Measurements from ENCODE around the gene PEAK1. TPM values are rescaled to one million over a fixed set of nuclear protein-coding genes. Genes with fewer than 3 reads are reported as not detected.

PEAK1 gene
- total RNA-seq, 1 donor from 2014 or later = 60.0 TPM

DNA sequence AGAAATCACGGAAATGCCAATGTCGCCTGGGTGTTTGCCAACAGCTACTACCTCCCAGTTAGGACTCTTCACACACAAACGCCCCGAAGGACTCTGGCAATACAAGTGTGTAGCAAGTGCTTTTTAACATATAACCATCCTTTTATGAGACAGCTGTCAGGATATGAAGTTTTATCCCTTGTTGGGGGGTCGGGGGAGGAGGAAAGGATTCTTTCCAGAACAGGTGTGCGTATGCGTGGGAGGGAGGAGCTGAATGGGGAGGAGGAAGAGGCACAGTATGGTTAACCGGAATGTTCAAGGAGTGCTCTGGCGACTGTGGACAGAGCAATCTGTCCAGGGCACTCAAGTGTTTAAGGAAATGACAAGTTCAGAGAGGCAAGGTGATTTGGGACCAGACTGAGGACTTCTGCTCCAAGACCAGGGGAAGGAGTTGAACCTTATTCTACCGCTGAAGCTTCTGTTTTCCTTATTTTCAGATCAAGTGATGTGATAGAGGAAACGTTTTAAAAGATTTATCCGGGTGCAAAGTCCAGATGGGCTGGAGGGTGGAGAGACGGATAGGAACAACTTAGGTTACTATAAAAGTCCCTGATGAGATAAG lies 350.3 kb downstream of the PEAK1 start:
- H3K4me1 ChIP-seq (ENCODE audit: control insufficient read depth in 3 of 3, insufficient read depth in 3 of 3, low read length in 3 of 3) = peaks cover 14 to 23% (median 20%) of the 10 kb centered on the region in 3 donors
- H3K27ac ChIP-seq (ENCODE audit: low read depth, low read length) = peak overlapping the region; percentile 80
- H3K36me3 ChIP-seq (ENCODE audit: control insufficient read depth in 3 of 3, insufficient read depth in 3 of 3, low read length in 3 of 3) = no peaks in the 10 kb centered on the region
- no peaks in the 10 kb centered on the region for H3K27me3 ChIP-seq (ENCODE audit: control insufficient read depth in 3 of 3, insufficient read depth in 3 of 3, low read length in 3 of 3)
- H3K4me3 ChIP-seq (ENCODE audit: low read length in 3 of 3) = peak overlapping the region; percentile 69 to 84 (median 78)
- no peaks in the 10 kb centered on the region for H3K9me3 ChIP-seq (ENCODE audit: control insufficient read depth in 3 of 3, low read length in 3 of 3)
- peak overlapping the region; percentile 88 to 92 (median 88) for H3K9ac ChIP-seq (ENCODE audit: low read depth in 1 of 3, low read length in 3 of 3)

DNA sequence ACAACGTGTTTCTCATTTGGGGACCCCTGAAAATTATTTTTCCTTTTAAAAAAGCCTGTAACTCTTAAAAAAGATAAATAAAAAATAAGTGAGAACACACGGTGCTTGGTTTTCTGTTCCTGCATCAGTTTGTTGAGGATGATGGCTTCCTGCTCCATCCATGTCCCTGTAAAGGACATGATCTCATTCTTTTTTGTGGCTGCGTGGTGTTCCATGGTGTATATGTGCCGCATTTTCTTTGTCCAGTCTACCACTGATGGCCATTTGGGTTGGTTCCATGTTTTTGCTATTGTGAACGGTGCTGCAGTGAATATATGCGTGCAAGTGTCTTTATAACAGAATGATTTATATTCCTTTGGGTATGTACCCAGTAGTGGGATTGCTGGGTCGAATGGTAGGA lies 351.3 kb downstream of the PEAK1 start:
- Histone ChIP-seq H3K27ac (ENCODE audit: low read depth, low read length) (peak overlapping the region; percentile 80), H3K27me3 (ENCODE audit: control insufficient read depth in 3 of 3, insufficient read depth in 3 of 3, low read length in 3 of 3) (no peaks in the 10 kb centered on the region), H3K36me3 (ENCODE audit: control insufficient read depth in 3 of 3, insufficient read depth in 3 of 3, low read length in 3 of 3) (no peaks in the 10 kb centered on the region), H3K9me3 (ENCODE audit: control insufficient read depth in 3 of 3, low read length in 3 of 3) (no peaks in the 10 kb centered on the region), H3K4me1 (ENCODE audit: control insufficient read depth in 3 of 3, insufficient read depth in 3 of 3, low read length in 3 of 3) (peaks cover 14 to 28% (median 25%) of the 10 kb centered on the region in 3 donors), H3K9ac (ENCODE audit: low read depth in 1 of 3, low read length in 3 of 3) (no peak overlapping the region), H3K4me3 (ENCODE audit: low read length in 3 of 3) (no peak overlapping the region)

DNA sequence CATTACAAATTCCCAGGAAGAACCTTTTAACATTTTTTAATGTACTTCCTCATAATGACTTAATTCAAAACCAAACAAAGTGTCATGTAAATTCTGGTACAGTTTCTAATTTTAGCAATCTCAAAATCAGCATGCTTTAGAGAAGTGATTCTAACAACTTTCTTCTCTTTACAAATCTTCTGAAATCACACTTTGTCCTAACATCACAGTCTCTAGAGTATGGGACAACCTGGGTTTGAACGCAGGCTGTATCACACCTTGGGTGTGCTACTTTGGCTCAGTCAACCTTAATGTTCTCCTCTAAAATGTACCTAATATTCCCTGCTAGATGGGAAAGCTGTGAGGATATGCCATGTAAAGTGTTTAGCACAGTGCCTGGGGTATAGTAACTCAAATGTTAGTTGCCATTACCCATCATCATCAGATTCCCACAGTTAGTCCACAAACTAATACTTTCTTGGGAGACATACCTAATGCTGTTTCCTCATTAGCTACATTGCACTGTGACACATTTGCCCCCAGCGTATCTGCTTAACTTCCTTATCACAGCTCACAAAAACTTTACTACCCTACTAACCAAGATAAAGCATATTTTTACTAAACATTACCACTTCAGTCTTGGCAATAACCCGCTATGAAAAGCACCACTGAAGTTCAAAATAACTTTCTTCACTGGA lies 352.1 kb downstream of the PEAK1 start:
- H3K36me3 ChIP-seq (ENCODE audit: control insufficient read depth in 3 of 3, insufficient read depth in 3 of 3, low read length in 3 of 3) = no peaks in the 10 kb centered on the region
- H3K9ac ChIP-seq (ENCODE audit: low read depth in 1 of 3, low read length in 3 of 3) = no peak overlapping the region
- H3K4me1 ChIP-seq (ENCODE audit: control insufficient read depth in 3 of 3, insufficient read depth in 3 of 3, low read length in 3 of 3) = peaks cover 14 to 30% (median 29%) of the 10 kb centered on the region in 3 donors
- H3K9me3 ChIP-seq (ENCODE audit: control insufficient read depth in 3 of 3, low read length in 3 of 3) = no peaks in the 10 kb centered on the region
- H3K27me3 ChIP-seq (ENCODE audit: control insufficient read depth in 3 of 3, insufficient read depth in 3 of 3, low read length in 3 of 3) = no peaks in the 10 kb centered on the region
- no peak overlapping the region for H3K4me3 ChIP-seq (ENCODE audit: low read length in 3 of 3)
- peak overlapping the region; percentile 15 for H3K27ac ChIP-seq (ENCODE audit: low read depth, low read length)

DNA sequence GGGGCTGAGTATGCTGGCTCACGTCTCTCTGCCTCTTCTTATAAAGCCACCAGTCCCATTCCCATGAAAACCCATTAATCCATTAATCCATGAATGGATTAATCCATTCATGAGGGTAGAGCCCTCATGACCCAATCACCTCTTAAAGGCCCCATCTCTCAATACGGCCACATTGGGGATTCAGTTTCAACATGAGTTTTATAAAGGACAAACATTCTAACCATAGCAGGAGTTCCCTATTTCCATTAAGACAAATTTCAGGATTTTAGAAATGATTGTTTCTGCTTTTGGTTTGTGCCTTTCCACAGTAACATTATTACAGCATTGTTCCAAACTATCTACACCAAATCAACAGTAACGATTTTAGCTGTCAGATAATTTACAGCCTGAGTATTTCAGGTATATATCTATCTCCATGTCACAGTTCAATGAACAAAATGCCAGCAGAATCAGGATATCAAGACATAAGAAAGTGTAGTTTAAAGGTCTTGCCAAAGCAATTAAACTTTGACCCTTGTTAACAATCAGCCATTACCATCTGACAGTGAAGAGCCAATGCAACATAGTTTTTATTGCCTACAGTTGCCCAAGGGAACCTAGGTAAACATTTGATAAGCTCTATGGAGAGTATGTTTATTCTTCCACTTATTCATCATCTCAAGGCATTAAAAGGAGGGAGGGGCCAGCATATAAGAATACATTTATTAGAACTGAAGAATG lies 352.8 kb downstream of the PEAK1 start:
- Histone ChIP-seq H3K9ac (ENCODE audit: low read depth in 1 of 3, low read length in 3 of 3) (no peak overlapping the region), H3K27me3 (ENCODE audit: control insufficient read depth in 3 of 3, insufficient read depth in 3 of 3, low read length in 3 of 3) (no peaks in the 10 kb centered on the region), H3K4me1 (ENCODE audit: control insufficient read depth in 3 of 3, insufficient read depth in 3 of 3, low read length in 3 of 3) (peaks cover 14 to 30% (median 29%) of the 10 kb centered on the region in 3 donors), H3K36me3 (ENCODE audit: control insufficient read depth in 3 of 3, insufficient read depth in 3 of 3, low read length in 3 of 3) (no peaks in the 10 kb centered on the region), H3K9me3 (ENCODE audit: control insufficient read depth in 3 of 3, low read length in 3 of 3) (no peaks in the 10 kb centered on the region), H3K4me3 (ENCODE audit: low read length in 3 of 3) (no peak overlapping the region), H3K27ac (ENCODE audit: low read depth, low read length) (peak overlapping the region; percentile 15)

DNA sequence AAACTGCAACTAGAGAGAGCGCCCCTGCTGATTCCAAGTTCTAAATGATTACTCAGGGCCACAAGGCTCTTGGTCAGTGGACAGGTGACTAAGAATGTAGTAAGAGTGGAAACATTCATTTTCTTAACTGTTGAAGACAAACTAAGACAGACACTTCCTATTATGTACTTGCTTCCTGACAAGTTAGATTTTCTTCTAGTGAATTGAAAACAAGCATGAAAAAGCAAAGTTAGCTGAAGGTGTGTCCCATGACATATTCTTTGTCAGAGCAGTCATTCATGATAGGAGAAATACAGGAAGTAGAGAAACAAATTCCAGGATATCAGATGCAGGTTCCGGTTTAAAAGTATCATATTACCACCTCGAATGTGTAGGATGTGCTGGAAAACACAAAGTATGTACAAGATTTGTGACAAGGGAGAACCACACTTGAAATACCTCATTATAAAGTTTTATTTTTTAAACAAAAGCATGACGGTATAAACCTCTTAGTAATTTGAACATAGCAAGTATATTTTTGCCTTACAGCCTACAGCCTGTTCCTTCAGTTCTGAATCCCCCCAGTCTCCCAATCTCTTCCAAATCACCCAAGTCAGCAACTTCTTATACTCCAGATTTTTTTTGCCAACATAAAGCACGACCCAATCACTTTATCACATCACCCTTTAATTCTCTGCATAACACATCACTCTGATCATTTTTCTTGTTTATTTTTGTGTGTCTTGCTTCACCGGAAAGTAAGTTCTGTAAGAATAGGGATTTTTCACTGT lies 355.2 kb downstream of the PEAK1 start:
- Histone ChIP-seq H3K4me1 (ENCODE audit: control insufficient read depth in 3 of 3, insufficient read depth in 3 of 3, low read length in 3 of 3) (peaks cover 20 to 45% (median 38%) of the 10 kb centered on the region in 3 donors), H3K27ac (ENCODE audit: low read depth, low read length) (peak overlapping the region; percentile 58), H3K4me3 (ENCODE audit: low read length in 3 of 3) (no peak overlapping the region)

DNA sequence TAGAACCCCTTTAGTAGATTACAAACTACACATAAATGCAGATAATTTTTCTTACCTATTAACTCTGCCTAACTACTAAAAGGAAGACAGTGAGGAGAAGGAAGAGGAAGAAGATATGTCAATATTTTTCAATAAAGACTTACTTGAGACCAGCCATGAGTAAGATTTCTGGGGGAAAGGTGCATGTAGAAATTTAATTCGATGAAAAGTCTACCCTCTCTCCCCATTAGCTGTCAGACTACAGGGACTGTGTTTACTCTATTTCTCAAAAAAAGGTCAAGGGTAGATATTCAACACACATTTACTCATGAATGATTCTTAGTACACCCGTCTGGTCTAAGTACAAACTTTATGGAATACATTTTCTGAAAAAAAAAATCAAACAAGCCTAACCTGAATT lies 355.8 kb downstream of the PEAK1 start:
- Histone ChIP-seq H3K27ac (ENCODE audit: low read depth, low read length) (peak overlapping the region; percentile 58), H3K4me1 (ENCODE audit: control insufficient read depth in 3 of 3, insufficient read depth in 3 of 3, low read length in 3 of 3) (peaks cover 17 to 46% (median 36%) of the 10 kb centered on the region in 3 donors), H3K36me3 (ENCODE audit: control insufficient read depth in 3 of 3, insufficient read depth in 3 of 3, low read length in 3 of 3) (no peaks in the 10 kb centered on the region), H3K4me3 (ENCODE audit: low read length in 3 of 3) (no peak overlapping the region), H3K9me3 (ENCODE audit: control insufficient read depth in 3 of 3, low read length in 3 of 3) (no peaks in the 10 kb centered on the region), H3K9ac (ENCODE audit: low read depth in 1 of 3, low read length in 3 of 3) (no peak overlapping the region), H3K27me3 (ENCODE audit: control insufficient read depth in 3 of 3, insufficient read depth in 3 of 3, low read length in 3 of 3) (no peaks in the 10 kb centered on the region)

More for the DNA sequence above, 355.2 kb downstream of the PEAK1 start:
- H3K36me3 ChIP-seq (ENCODE audit: control insufficient read depth in 3 of 3, insufficient read depth in 3 of 3, low read length in 3 of 3) = no peaks in the 10 kb centered on the region
- H3K27me3 ChIP-seq (ENCODE audit: control insufficient read depth in 3 of 3, insufficient read depth in 3 of 3, low read length in 3 of 3) = no peaks in the 10 kb centered on the region
- no peak overlapping the region for H3K9ac ChIP-seq (ENCODE audit: low read depth in 1 of 3, low read length in 3 of 3)
- no peaks in the 10 kb centered on the region for H3K9me3 ChIP-seq (ENCODE audit: control insufficient read depth in 3 of 3, low read length in 3 of 3)

DNA sequence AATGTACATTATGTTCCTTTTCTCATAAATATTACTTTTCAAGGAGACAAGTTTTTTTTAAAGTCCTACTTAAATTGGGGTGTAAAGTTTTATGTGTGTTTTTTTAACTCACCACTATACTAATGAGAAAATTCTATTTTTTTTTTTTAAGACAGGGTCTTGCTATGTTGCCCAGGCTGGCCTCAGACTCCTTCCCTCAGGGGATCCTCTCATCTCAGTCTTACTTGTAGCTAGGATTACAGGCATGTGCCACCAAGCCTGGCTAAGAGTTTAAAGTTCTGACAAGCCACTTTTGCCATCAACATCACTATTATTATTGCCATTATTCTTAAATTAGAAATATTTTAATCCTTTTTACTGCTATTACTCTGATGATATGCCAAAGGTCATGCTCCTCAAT lies 356.7 kb downstream of the PEAK1 start:
- Histone ChIP-seq H3K4me3 (ENCODE audit: low read length in 3 of 3) (no peak overlapping the region), H3K4me1 (ENCODE audit: control insufficient read depth in 3 of 3, insufficient read depth in 3 of 3, low read length in 3 of 3) (peaks cover 17 to 50% (median 36%) of the 10 kb centered on the region in 3 donors), H3K27me3 (ENCODE audit: control insufficient read depth in 3 of 3, insufficient read depth in 3 of 3, low read length in 3 of 3) (no peaks in the 10 kb centered on the region), H3K9me3 (ENCODE audit: control insufficient read depth in 3 of 3, low read length in 3 of 3) (no peaks in the 10 kb centered on the region), H3K27ac (ENCODE audit: low read depth, low read length) (no peak overlapping the region), H3K36me3 (ENCODE audit: control insufficient read depth in 3 of 3, insufficient read depth in 3 of 3, low read length in 3 of 3) (no peaks in the 10 kb centered on the region), H3K9ac (ENCODE audit: low read depth in 1 of 3, low read length in 3 of 3) (no peak overlapping the region)

DNA sequence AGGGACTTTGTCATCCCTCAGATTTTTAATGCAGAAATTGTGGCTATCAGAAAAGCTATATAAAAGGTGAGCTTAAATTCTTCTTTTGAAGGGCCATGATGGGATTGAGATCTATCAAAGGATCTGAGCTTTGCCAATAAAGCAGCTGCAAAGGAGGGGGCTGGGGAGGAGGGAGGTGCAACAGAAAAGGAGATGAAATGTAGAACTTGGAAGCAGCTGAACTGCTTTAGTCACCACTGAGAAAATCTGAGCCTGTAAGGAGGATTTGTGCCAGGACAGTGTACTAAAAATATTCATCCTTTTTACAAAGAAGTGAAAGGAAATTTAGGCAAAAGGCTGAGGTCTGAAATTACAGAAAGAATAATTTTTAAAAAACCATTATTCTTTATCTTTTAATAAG lies 359.4 kb downstream of the PEAK1 start:
- H3K27ac ChIP-seq (ENCODE audit: low read depth, low read length) = peak overlapping the region; percentile 82
- peaks cover 14 to 49% (median 36%) of the 10 kb centered on the region in 3 donors for H3K4me1 ChIP-seq (ENCODE audit: control insufficient read depth in 3 of 3, insufficient read depth in 3 of 3, low read length in 3 of 3)
- no peaks in the 10 kb centered on the region for H3K27me3 ChIP-seq (ENCODE audit: control insufficient read depth in 3 of 3, insufficient read depth in 3 of 3, low read length in 3 of 3)
- no peaks in the 10 kb centered on the region for H3K36me3 ChIP-seq (ENCODE audit: control insufficient read depth in 3 of 3, insufficient read depth in 3 of 3, low read length in 3 of 3)
- H3K9ac ChIP-seq (ENCODE audit: low read depth in 1 of 3, low read length in 3 of 3) = peak overlapping the region in 2 of 3 donors; percentile 47 to 66
- H3K4me3 ChIP-seq (ENCODE audit: low read length in 3 of 3) = peak overlapping the region in 1 of 3 donors; percentile 19
- H3K9me3 ChIP-seq (ENCODE audit: control insufficient read depth in 3 of 3, low read length in 3 of 3) = no peaks in the 10 kb centered on the region

DNA sequence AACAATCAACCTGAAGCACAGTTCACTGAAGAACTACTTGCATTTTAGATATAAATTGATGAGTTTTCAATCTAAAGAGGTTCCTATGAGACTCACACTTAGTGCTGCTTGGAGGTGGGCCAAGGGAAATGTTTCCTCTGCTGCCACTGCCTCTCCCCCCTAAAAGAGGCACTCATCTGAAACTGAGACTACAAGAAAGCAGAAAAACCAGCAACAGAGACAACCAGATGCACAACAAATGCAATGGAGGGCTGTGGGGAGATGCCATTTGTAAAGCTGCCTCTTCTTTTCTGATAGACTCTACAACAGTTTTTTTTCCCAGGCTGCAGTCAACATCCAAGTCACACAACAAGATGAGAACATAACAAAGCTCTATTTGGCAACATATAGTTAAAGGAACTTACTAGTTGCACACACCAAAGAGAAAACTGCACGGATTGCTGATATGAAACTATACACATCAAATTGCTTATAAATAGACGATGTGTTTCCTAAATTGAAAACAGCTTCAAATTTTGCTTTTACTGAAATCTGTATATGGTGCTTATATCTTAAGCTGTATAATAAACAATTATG lies 360.0 kb downstream of the PEAK1 start:
- Histone ChIP-seq H3K36me3 (ENCODE audit: control insufficient read depth in 3 of 3, insufficient read depth in 3 of 3, low read length in 3 of 3) (no peaks in the 10 kb centered on the region), H3K9me3 (ENCODE audit: control insufficient read depth in 3 of 3, low read length in 3 of 3) (no peaks in the 10 kb centered on the region), H3K4me1 (ENCODE audit: control insufficient read depth in 3 of 3, insufficient read depth in 3 of 3, low read length in 3 of 3) (peaks cover 14 to 49% (median 40%) of the 10 kb centered on the region in 3 donors), H3K4me3 (ENCODE audit: low read length in 3 of 3) (peak overlapping the region in 1 of 3 donors; percentile 26), H3K27ac (ENCODE audit: low read depth, low read length) (peak overlapping the region; percentile 82), H3K27me3 (ENCODE audit: control insufficient read depth in 3 of 3, insufficient read depth in 3 of 3, low read length in 3 of 3) (no peaks in the 10 kb centered on the region), H3K9ac (ENCODE audit: low read depth in 1 of 3, low read length in 3 of 3) (peak overlapping the region in 2 of 3 donors; percentile 6 to 57)

Measured in skeletal muscle tissue (tissue), 4 donors.